Measurements from ENCODE around the gene IMPG2.

DNA sequence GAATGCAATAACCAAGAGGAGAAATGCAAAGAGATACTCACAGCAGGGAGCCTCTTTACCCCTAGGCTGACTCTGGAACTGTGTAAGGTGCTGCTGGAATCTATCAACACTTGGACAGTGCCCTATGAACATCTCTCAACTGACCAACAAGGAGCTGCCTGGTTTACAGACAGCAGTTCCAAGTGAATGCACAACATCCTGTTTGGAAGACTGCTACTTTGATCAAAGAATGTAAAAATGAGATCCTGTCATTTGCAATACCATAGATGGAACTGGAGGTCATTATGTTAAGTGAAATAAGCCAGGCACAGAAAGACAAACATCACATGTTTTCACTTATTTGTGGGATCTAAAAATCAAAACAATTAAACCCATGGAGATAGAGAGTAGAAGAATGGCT lies 136.3 kb downstream of the IMPG2 start:
- TF ChIP-seq, protein P1, sequence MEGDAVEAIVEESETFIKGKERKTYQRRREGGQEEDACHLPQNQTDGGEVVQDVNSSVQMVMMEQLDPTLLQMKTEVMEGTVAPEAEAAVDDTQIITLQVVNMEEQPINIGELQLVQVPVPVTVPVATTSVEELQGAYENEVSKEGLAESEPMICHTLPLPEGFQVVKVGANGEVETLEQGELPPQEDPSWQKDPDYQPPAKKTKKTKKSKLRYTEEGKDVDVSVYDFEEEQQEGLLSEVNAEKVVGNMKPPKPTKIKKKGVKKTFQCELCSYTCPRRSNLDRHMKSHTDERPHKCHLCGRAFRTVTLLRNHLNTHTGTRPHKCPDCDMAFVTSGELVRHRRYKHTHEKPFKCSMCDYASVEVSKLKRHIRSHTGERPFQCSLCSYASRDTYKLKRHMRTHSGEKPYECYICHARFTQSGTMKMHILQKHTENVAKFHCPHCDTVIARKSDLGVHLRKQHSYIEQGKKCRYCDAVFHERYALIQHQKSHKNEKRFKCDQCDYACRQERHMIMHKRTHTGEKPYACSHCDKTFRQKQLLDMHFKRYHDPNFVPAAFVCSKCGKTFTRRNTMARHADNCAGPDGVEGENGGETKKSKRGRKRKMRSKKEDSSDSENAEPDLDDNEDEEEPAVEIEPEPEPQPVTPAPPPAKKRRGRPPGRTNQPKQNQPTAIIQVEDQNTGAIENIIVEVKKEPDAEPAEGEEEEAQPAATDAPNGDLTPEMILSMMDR (IDR thresholded peaks at IDR 0.05; ENCODE audit: borderline replicate concordance, extremely low read depth, low read length, poor library complexity, severe bottlenecking): no peak
- no peak for TF ChIP-seq EZH2 (IDR thresholded peaks at IDR 0.05; ENCODE audit: borderline replicate concordance, low read depth, low read length, severe bottlenecking)

All from DND-41 (cell line).